ENCODE measurements around the gene ERP44. TPM values are rescaled to one million over a fixed set of nuclear protein-coding genes. Genes with fewer than 3 reads are reported as not detected.
A peak's percentile ranks its signal among the peaks of the same experiment; 100 is the strongest.
"Not testable (repeated sequence)": the region's sequence is repeated elsewhere in the genome, so short reads cannot be mapped to it uniquely, and the experiment has no call there.

ERP44 gene
- total RNA-seq, 2 experiments from 2014 or later, result 11.4 to 11.6 TPM

DNA sequence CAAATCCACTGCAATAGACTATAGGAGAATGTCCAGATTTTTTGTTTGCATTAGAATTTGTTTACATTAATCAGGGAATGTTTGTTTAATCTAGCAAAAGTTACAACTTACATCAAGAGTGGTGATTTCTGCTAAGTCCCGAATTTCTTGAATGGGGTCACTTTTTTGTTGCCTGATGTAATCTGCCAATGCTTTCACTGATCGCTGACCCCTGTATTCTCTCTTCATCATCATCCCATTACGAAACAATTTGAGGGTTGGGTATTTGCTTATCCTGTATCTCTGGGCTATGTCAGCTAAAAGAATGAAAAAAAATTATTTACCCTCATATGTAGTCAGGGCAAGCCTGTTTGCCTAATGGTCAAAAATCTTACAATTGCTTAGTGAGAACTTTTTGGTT, 76.9 kb downstream of the ERP44 start:
- H3K9me3 Mint-ChIP-seq, result no peaks in the 10 kb centered on the region
- no peak overlapping the region for H3K4me3 Mint-ChIP-seq
- DNase-seq, result no peak
- peaks cover 2% of the 10 kb centered on the region for H3K4me1 Mint-ChIP-seq
- H3K36me3 Mint-ChIP-seq, result peaks cover 17% of the 10 kb centered on the region
- no peak overlapping the region for H3K27ac Mint-ChIP-seq
- H3K27me3 Mint-ChIP-seq, result no peaks in the 10 kb centered on the region

DNA sequence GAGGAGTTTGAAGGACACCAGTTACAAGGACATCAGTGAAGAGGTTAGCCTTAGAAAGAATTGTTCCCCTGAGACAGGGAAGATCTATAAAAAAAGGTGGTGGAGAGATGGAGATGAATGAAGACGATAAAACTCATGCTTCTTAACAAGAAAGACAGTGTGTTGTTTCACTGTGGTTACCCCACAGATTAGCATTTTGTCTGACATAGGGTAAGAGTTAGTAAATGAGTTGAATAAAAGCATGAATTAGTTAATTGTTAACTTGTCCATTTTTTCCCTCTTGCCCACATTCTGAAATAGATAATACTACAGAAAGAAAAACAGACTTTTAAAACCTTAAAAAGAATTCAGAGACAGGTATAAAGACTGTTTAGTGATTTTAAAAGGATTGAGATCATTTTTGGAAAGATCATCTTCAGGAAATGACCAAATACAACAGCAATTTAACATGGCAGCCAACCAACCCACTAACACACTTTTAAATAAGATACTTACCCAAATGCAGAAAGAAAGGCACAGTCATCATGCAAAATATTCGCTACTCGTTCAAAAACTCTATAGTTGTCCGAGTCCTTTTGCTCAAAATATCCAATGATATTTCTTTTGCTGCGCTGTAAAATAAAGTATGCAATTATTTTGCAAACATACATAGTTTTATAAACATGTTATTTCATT, 78.5 kb downstream of the ERP44 start:
- Mint-ChIP-seq H3K27me3 (no peaks in the 10 kb centered on the region), H3K4me1 (peaks cover 2% of the 10 kb centered on the region), H3K4me3 (no peak overlapping the region), H3K36me3 (peaks cover 14% of the 10 kb centered on the region), H3K27ac (no peak overlapping the region), H3K9me3 (no peaks in the 10 kb centered on the region)
- DNase-seq, result no peak

DNA sequence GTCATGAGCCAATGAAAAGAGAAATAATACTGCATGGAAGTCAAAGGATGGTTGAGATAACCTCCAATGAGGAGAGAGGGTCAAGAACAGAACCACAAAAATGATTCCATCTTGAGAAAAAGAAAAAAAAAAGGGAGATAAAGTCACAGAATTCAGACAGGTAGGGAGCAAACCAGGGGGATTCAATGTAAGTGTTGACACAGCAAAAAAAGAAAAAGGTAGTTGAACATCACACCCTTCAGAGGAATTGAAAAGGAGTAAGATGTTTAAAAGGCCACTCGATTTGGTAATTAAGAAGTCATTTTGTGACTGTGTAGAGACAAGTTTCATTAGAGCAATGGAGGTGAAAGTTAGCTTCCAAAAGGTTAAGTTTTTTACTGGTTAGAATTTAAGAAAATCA, 79.3 kb downstream of the ERP44 start:
- H3K27me3 Mint-ChIP-seq, result no peaks in the 10 kb centered on the region
- no peak overlapping the region for H3K4me3 Mint-ChIP-seq
- DNase-seq, result no peak
- H3K36me3 Mint-ChIP-seq, result peaks cover 8% of the 10 kb centered on the region
- peaks cover 2% of the 10 kb centered on the region for H3K4me1 Mint-ChIP-seq
- H3K9me3 Mint-ChIP-seq, result no peaks in the 10 kb centered on the region
- H3K27ac Mint-ChIP-seq, result no peak overlapping the region

DNA sequence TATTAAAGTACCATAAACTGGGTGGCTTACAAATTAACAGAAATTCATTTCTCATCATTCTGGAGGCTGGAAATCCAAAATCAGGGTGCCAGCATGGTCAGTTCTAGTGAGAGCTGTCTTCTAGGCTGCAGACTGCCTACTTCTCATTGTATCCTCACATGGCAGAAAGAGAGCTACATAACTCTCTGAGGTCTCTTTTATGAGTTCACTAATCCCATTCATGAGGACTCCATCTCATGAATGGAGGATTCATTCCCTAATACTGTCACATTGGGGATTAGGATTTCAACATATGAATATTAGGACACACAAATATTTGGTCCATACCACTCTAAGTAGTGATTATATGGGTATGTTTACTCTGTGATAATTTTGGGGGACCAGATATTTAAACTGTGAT, 84.0 kb downstream of the ERP44 start:
- H3K27ac Mint-ChIP-seq, result no peak overlapping the region
- H3K9me3 Mint-ChIP-seq, result peaks cover 5% of the 10 kb centered on the region
- peaks cover 15% of the 10 kb centered on the region for H3K36me3 Mint-ChIP-seq
- no peaks in the 10 kb centered on the region for H3K27me3 Mint-ChIP-seq
- H3K4me3 Mint-ChIP-seq, result no peak overlapping the region
- DNase-seq, result no peak
- peaks cover 2% of the 10 kb centered on the region for H3K4me1 Mint-ChIP-seq

DNA sequence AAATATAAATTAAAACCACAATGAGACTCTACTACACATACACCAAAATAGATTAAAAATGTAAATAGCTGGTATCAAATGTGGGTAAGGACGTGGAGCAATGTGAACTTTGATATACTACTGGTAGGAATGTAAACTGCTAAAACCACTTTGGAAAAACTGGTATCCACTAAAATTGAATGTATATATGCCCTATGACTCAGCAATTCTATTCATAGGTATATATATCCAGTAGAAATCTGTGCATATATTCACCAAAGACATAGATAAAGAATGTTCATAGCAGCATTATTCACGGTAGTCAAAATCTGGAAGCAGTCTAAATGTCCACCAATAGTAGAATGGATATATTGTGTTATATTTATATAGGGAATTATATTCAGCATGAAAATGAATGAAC, 85.2 kb downstream of the ERP44 start:
- Mint-ChIP-seq H3K36me3 (peaks cover 16% of the 10 kb centered on the region), H3K27ac (no peak overlapping the region), H3K4me3 (no peak overlapping the region), H3K4me1 (peaks cover 2% of the 10 kb centered on the region), H3K9me3 (peaks cover 5% of the 10 kb centered on the region), H3K27me3 (no peaks in the 10 kb centered on the region)
- no peak for DNase-seq

DNA sequence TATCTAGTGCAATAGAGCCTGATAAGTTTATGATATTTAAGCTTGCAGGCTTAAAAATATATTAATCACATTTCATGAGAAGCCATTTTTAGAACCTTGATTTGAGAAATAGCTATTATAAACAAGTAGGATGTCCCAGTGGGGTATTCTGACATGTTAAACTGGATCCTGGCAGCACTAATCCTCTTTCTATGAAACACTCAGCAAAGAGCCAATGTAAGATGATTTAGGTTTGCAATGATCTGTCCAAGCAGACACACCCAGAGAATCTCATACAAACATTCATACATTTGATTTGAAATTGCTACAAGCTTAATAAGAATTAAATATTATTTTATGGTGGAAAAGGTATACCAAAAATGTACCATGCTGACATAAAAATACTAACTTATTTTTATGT, 86.5 kb downstream of the ERP44 start:
- H3K27ac Mint-ChIP-seq, result no peak overlapping the region
- H3K9me3 Mint-ChIP-seq, result peaks cover 5% of the 10 kb centered on the region
- H3K4me3 Mint-ChIP-seq, result no peak overlapping the region
- no peak for DNase-seq
- H3K4me1 Mint-ChIP-seq, result peaks cover 2% of the 10 kb centered on the region
- no peaks in the 10 kb centered on the region for H3K27me3 Mint-ChIP-seq
- peaks cover 16% of the 10 kb centered on the region for H3K36me3 Mint-ChIP-seq

DNA sequence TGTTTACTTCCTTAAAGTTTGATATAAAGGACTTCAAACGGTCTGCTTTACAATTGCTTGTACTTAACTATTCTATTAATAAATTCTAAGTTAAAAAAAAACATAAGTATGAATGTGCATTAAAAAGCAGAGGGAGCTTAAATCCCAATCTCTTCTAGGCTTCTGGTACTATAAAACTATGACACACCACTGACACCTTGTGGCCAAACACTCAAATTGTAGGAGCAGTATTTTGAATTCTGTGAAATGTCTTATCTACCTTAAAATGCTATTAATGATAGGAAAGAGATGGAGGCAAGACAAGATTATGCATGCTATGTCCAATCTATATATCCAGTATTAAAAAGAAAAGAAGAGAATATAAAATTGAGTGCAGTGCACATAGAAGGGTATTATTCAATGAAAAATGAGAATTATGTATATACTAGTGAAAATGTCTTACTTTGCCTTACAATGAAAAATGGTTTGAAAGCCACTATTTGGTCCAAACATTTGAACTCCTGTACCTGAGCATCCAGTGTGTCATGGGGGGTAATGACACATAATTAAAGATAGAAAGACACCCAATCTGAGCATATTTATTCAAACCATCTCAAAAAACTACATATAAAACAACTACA, 87.6 kb downstream of the ERP44 start:
- Mint-ChIP-seq H3K4me3 (no peak overlapping the region), H3K27ac (no peak overlapping the region), H3K9me3 (peaks cover 5% of the 10 kb centered on the region), H3K4me1 (peaks cover 2% of the 10 kb centered on the region), H3K36me3 (peaks cover 16% of the 10 kb centered on the region), H3K27me3 (no peaks in the 10 kb centered on the region)
- peak; percentile 24 for DNase-seq

DNA sequence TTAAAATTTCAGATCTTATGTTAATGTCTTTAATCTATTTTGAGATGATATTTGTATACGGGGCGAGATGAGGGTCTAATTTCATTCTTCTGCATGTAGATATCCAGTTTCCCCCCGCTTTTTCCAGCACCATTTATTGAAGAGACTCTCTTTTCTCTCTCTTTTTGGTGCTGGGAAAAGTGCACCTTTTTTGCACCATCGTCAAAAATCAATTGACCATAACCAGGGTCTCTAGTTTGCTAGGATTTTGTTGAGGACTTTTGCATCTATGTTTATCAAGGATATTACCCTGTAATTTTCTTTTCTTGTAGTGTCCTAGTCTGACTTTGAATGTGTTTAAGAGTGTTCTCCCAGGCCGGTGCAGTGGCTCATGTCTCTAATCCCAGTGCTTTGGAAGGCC, 99.0 kb downstream of the ERP44 start:
- no peak for DNase-seq
- Mint-ChIP-seq H3K27ac (no peak overlapping the region), H3K4me1 (no peaks in the 10 kb centered on the region), H3K27me3 (no peaks in the 10 kb centered on the region), H3K36me3 (peaks cover 74% of the 10 kb centered on the region), H3K4me3 (no peak overlapping the region), H3K9me3 (peaks cover 17% of the 10 kb centered on the region)

DNA sequence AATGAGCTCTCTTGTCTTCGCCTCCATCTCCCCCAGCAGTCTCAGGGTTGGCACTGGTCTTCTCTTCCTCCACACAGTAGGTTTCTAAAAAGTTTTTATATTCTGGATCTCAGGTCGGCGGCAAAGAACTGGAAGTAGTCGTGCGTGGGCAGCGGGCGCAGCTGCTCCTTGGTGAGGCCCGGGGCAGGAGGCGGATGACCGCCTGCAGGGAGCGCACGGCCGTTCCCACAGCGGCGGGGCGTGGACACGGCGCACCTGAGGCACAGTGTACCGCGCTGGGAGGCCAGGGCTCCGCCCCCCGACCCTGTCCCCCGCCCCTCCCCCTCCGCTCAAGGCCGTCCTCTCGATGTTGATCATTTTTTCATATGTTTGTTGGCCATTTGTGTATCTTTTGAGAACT, 99.9 kb downstream of the ERP44 start:
- Mint-ChIP-seq H3K9me3 (peaks cover 24% of the 10 kb centered on the region), H3K4me1 (no peaks in the 10 kb centered on the region), H3K27ac (no peak overlapping the region), H3K27me3 (no peaks in the 10 kb centered on the region), H3K36me3 (peaks cover 75% of the 10 kb centered on the region), H3K4me3 (no peak overlapping the region)
- no peak for DNase-seq

DNA sequence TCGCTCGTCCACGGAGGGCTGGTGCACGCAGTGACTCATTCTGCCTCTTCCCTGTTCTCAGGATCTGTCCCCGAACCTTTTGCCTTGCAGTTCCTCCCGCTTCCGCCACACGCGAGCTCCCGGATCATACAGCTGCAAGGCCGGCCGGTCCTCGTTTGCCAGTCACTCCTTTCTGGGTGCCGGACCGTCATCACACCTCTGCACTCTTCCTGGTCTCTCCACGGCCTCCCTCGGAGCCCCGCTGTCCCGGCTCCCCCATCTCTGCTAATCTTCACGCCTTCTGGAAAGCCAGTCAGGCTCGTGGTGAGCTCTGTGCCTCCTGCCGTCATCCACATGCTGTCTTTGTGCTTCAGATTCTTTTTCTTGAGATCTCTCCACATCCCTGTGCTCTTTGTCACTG, 100.5 kb downstream of the ERP44 start:
- no peaks in the 10 kb centered on the region for H3K4me1 Mint-ChIP-seq
- no peaks in the 10 kb centered on the region for H3K27me3 Mint-ChIP-seq
- no peak overlapping the region for H3K4me3 Mint-ChIP-seq
- peaks cover 74% of the 10 kb centered on the region for H3K36me3 Mint-ChIP-seq
- no peak overlapping the region for H3K27ac Mint-ChIP-seq
- DNase-seq, result no peak
- peaks cover 27% of the 10 kb centered on the region for H3K9me3 Mint-ChIP-seq

DNA sequence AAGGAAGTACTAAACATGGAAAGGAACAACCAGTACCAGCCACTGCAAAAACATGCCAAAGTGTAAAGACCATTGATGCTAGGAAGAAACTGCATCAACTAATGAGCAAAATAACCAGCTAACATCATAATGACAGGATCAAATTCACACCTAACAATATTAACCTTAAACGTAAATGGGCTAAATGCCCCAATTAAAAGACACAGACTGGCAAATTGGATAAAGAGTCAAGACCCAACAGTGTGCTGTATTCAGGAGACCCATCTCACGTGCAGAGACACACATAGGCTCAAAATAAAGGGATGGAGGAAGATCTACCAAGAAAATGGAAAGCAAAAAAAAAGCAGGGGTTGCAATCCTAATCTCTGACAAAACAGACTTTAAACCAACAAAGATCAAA, 108.3 kb downstream of the ERP44 start:
- not testable (repeated sequence) for DNase-seq, H3K4me3 Mint-ChIP-seq, H3K27ac Mint-ChIP-seq, H3K27me3 Mint-ChIP-seq, H3K4me1 Mint-ChIP-seq
- Mint-ChIP-seq H3K9me3 (peaks cover 40% of the 10 kb centered on the region), H3K36me3 (peaks cover 71% of the 10 kb centered on the region)

DNA sequence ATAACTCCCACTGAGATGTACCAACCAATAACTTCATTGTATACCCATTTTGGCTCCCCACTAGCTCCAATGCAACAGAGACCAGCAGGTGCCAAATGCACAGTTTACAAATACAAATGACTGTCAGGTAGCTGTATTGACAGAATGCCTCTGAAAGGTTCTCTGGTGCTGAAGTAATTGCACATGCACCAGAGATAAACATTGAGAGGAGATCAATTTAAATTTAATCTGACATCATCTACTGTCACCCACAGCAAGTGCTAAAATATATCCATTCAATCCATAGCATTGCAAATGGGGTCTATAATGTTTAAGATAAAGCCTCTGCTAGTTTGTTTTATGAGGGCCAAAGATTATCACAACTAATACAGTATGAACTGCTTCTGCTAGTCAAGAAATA, 112.2 kb downstream of the ERP44 start:
- H3K4me1 Mint-ChIP-seq, result peaks cover 2% of the 10 kb centered on the region
- no peak overlapping the region for H3K4me3 Mint-ChIP-seq
- H3K27ac Mint-ChIP-seq, result no peak overlapping the region

DNA sequence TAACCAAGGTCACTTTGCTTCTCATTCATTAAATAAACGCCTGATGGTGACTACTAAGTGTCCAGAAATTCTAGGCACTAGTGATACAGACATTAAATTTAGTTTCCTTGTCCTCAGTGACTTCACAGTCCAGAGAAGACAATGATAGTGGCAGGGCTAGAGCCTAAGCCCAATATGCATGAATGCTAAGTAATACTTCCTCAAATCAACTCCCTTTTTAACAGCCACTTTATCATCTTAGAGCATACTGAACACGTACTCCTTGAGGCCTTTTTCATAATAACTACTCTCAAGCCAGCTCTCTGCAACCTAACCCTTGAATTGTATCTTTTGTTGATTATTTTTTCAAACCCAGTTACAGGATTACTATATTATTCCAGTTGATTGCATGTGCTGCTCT, 118.2 kb downstream of the ERP44 start:
- no peak overlapping the region for H3K27ac Mint-ChIP-seq
- H3K4me1 Mint-ChIP-seq, result peaks cover 2% of the 10 kb centered on the region
- H3K36me3 Mint-ChIP-seq, result peaks cover 4% of the 10 kb centered on the region
- H3K9me3 Mint-ChIP-seq, result no peaks in the 10 kb centered on the region
- H3K27me3 Mint-ChIP-seq, result no peaks in the 10 kb centered on the region
- no peak for DNase-seq
- no peak overlapping the region for H3K4me3 Mint-ChIP-seq

More for the DNA sequence above, 112.2 kb downstream of the ERP44 start:
- peaks cover 42% of the 10 kb centered on the region for H3K36me3 Mint-ChIP-seq
- no peaks in the 10 kb centered on the region for H3K27me3 Mint-ChIP-seq
- DNase-seq, result no peak
- H3K9me3 Mint-ChIP-seq, result peaks cover 20% of the 10 kb centered on the region

DNA sequence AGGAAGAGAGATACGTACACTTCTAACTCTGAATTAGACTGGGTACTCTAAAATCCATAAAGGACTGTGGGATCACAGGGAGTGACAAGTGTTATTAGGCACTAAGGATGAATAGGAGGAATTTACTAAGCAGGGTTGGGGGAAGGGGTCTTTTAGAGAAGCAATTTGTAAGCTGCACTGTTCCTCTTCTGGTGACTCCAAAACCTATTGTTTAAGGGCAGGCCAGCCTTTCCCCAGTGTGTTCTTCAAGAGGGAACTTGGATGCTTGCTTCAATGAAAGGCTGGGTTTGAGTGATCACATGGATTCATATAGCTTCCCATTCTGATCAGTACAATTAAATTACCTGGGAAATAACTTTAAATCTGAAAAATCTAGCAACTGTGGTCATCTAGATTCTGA, 120.6 kb downstream of the ERP44 start:
- Mint-ChIP-seq H3K36me3 (peaks cover 6% of the 10 kb centered on the region), H3K27me3 (no peaks in the 10 kb centered on the region), H3K4me1 (peaks cover 2% of the 10 kb centered on the region), H3K27ac (no peak overlapping the region), H3K9me3 (no peaks in the 10 kb centered on the region), H3K4me3 (no peak overlapping the region)
- DNase-seq, result no peak

DNA sequence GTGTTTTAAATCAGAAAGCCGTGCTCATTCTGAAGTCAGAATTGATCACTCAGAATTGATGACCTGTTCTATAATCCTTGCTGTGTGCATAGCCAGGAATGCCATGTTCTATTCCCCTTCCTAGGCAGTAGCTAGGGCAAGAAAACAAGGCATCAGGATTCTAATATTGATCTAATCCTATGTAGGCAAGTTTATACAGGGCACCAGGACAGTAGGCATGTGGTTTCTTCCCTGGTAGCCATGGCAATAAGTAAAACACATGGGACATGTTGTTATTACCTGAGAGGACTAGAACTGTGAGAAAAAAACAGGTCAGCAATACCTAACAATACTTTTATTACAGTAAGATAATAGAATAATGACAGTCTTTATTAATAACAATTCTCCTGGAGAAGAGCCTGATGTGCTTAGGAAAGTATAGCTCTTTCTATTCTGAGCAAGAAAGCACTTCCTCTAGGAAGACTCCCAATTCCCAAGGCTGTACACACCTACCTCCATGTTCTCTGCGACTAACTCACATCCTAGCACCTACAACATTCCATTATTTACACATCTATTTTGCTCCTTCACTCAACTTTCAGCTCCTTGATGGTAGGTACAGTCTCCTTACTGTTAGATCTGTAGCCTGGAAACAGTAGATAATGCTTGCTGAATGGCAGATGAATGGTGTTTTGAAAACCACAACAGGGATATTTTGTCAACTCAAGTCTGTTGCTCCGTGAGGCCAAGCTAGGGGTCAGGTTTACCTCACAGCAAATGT, 121.6 kb downstream of the ERP44 start:
- no peak for DNase-seq
- no peak overlapping the region for H3K4me3 Mint-ChIP-seq
- H3K27ac Mint-ChIP-seq, result no peak overlapping the region
- peaks cover 2% of the 10 kb centered on the region for H3K36me3 Mint-ChIP-seq
- no peaks in the 10 kb centered on the region for H3K27me3 Mint-ChIP-seq
- peaks cover 2% of the 10 kb centered on the region for H3K4me1 Mint-ChIP-seq
- H3K9me3 Mint-ChIP-seq, result no peaks in the 10 kb centered on the region

DNA sequence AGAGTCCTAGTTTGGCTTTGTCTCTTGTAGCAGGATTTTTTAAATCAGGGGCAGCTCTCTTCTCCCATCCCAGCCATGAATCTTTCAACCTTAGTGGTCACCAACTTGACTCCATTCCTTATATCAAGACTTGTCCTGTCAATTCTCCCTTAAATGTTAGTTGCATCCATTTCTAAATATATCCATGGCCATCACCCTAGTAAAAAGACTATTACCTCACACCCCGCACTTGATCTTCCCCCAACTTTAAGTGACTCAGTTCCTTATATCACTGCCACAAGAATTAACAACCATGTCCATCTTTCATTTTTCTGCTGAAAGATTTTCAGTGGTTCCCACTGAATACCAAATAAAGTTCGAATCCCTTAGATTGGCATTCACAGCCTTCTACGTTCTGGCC, 125.3 kb downstream of the ERP44 start:
- DNase-seq, result no peak
- Mint-ChIP-seq H3K36me3 (peaks cover 8% of the 10 kb centered on the region), H3K4me3 (no peak overlapping the region), H3K9me3 (no peaks in the 10 kb centered on the region), H3K4me1 (no peaks in the 10 kb centered on the region), H3K27ac (no peak overlapping the region), H3K27me3 (no peaks in the 10 kb centered on the region)
